Left ventricle myocardium inferior (tissue), 1 donor: Measurements from ENCODE around the gene PDX1. TPM values are rescaled to one million over a fixed set of nuclear protein-coding genes. Genes with fewer than 3 reads are reported as not detected.

Experiments used
- DNase-seq: peaks from one replicate; pipeline ENCODE4 v3.0.0-alpha.2; 2020
- H3K27ac ChIP-seq: fragments of 200-600 bp; replicated peaks from 2 replicates; pipeline ENCODE4 v1.8.0; 2021
- H3K27me3 ChIP-seq: fragments of 200-600 bp; 2 replicates; pipeline ENCODE4 v1.8.0; 2021; ENCODE audit warnings: low read depth
- H3K36me3 ChIP-seq: fragments of 200-600 bp; 2 replicates; pipeline ENCODE4 v1.8.0; 2021
- H3K4me1 ChIP-seq: fragments of 200-600 bp; 2 replicates; pipeline ENCODE4 v1.8.0; 2021
- H3K4me3 ChIP-seq: fragments of 200-600 bp; 2 replicates; pipeline ENCODE4 v1.8.0; 2021; ENCODE audit warnings: mild to moderate bottlenecking, moderate library complexity
- H3K9me3 ChIP-seq: fragments of 200-600 bp; replicated peaks from 2 replicates; pipeline ENCODE4 v1.8.0; 2021
- intact Hi-C: fragments of 100-400 bp; cut with micrococcal nuclease; formaldehyde crosslinking; loops from one replicate; pipeline ENCODE4 v1.11.0; 2022
- long read RNA-seq: library from polyadenylated mRNA; unstranded; transcript quantifications from one replicate; pipeline ENCODE4 v2.0.0, GENCODE V29; 2021
- total RNA-seq: library from RNA; stranded (reverse); fragmentation: NEBNext Ultra II Directional; extraction: Animal tissue kit (Norgen Biotek cat#: 25700); gene quantifications from one replicate; pipeline ENCODE4 v1.2.1, GENCODE V29; 2021
- TF ChIP-seq, protein P1 (sequence below): fragments of 200-600 bp; IDR thresholded peaks from 2 replicates; pipeline ENCODE4 v1.8.0; 2021; ENCODE audit warnings: antibody characterized with exemption, mild to moderate bottlenecking, borderline replicate concordance
- donor health status: DM: no; HTN: yes; CAD: no; lungs with severe emphysema.

The PDX1 gene
- total RNA-seq: not detected
- long read RNA-seq: 0 reads

DNA sequence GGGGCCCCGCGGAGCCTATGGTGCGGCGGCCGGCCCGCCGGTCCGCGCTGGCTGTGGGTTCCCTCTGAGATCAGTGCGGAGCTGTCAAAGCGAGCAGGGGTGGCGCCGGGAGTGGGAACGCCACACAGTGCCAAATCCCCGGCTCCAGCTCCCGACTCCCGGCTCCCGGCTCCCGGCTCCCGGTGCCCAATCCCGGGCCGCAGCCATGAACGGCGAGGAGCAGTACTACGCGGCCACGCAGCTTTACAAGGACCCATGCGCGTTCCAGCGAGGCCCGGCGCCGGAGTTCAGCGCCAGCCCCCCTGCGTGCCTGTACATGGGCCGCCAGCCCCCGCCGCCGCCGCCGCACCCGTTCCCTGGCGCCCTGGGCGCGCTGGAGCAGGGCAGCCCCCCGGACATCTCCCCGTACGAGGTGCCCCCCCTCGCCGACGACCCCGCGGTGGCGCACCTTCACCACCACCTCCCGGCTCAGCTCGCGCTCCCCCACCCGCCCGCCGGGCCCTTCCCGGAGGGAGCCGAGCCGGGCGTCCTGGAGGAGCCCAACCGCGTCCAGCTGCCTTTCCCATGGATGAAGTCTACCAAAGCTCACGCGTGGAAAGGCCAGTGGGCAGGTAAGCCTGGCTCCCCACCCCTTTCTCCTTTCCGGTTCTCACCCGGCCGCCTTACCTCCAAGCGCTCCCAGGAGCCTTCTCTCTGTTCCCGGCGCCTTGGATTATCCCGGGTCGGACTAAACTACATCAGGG lies at the start of gene PDX1:
Gene PDX1, plus strand, starts transcription at position 67 of the 743 bp plus-strand sequence. Its CDS starts 139 bp downstream, at position 206.
- intact Hi-C loops: no loop called here
- peaks cover 46% of the 10 kb centered on the region for H3K4me1 ChIP-seq
- H3K27ac ChIP-seq: no peak within 1 kb of the TSS
- peaks cover 100% of the 10 kb centered on the region for H3K27me3 ChIP-seq
- TF ChIP-seq, protein P1, sequence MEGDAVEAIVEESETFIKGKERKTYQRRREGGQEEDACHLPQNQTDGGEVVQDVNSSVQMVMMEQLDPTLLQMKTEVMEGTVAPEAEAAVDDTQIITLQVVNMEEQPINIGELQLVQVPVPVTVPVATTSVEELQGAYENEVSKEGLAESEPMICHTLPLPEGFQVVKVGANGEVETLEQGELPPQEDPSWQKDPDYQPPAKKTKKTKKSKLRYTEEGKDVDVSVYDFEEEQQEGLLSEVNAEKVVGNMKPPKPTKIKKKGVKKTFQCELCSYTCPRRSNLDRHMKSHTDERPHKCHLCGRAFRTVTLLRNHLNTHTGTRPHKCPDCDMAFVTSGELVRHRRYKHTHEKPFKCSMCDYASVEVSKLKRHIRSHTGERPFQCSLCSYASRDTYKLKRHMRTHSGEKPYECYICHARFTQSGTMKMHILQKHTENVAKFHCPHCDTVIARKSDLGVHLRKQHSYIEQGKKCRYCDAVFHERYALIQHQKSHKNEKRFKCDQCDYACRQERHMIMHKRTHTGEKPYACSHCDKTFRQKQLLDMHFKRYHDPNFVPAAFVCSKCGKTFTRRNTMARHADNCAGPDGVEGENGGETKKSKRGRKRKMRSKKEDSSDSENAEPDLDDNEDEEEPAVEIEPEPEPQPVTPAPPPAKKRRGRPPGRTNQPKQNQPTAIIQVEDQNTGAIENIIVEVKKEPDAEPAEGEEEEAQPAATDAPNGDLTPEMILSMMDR: no peak
- no peaks in the 10 kb centered on the region for H3K36me3 ChIP-seq
- DNase-seq: peak; percentile 27
- no peaks in the 10 kb centered on the region for H3K9me3 ChIP-seq
- H3K4me3 ChIP-seq: peak within 1 kb of the TSS; percentile 58

DNA sequence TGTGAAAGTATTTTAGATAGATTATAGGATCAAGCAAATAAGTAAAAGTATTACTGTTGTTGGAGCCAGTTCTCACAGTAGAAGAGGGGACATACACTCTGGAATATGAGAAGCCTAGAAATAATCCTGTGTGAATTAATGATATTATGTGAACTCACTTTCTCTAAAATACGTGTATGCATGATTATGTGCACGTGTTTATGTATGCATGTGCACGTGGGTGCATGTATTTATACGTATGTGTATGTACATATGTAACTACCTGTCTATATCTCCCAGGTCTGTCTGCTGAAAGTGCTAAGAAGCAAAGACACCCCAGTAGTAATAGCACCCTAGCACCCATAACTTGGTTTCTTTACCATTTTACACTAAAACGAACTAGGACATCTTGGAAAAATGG lies 41.5 kb upstream of the PDX1 start:
- H3K36me3 ChIP-seq: no peaks in the 10 kb centered on the region
- H3K4me1 ChIP-seq: no peaks in the 10 kb centered on the region
- no peaks in the 10 kb centered on the region for H3K9me3 ChIP-seq
- no peak overlapping the region for H3K4me3 ChIP-seq
- no peak for DNase-seq
- TF ChIP-seq, protein P1: no peak
- intact Hi-C loops: no loop called here
- peaks cover 91% of the 10 kb centered on the region for H3K27me3 ChIP-seq
- H3K27ac ChIP-seq: no peak overlapping the region

DNA sequence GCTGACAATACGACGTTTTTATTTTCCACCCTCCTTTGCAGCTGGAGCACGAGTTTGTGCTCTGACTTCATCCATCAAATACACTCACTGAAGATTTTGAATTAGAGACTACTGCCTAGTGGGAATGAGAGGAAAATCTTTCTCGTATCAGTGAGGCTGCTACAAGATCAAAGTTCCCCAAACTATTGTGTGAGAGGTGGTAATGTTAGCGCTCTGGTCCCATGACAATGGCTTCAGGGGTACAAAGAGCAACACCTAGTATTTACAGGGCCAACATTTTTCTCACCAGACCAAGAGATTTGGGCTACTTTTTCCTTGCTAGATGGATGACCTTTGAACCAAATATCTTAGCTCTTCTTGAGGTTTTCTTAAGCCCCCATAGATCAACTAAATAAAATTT lies 30.3 kb upstream of the PDX1 start:
- H3K4me3 ChIP-seq: no peak overlapping the region
- H3K27me3 ChIP-seq: peaks cover 84% of the 10 kb centered on the region
- H3K9me3 ChIP-seq: peaks cover 29% of the 10 kb centered on the region
- no peaks in the 10 kb centered on the region for H3K36me3 ChIP-seq
- intact Hi-C loops: no loop called here
- no peak for DNase-seq
- TF ChIP-seq, protein P1: no peak
- no peaks in the 10 kb centered on the region for H3K4me1 ChIP-seq
- no peak overlapping the region for H3K27ac ChIP-seq

DNA sequence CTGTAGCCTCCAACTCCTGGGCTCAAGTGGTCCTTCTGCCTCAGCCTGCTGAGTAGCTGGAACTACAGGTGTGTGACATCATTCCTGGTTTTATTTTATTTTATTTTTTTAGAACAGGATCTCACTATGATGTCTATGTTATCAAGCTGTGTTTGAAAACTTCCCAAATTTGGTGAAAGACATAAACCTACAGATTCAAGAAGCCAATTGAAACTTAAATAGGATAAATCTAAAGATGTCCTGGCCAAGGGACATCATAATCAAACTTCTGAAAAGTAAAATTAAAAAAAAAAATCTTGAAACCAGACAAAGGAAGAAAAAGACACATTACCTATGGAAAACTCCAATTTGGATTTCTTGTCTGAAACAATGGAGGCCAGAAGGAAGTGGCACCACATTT lies 23.1 kb upstream of the PDX1 start:
- intact Hi-C loops: no loop called here
- no peaks in the 10 kb centered on the region for H3K4me1 ChIP-seq

DNA sequence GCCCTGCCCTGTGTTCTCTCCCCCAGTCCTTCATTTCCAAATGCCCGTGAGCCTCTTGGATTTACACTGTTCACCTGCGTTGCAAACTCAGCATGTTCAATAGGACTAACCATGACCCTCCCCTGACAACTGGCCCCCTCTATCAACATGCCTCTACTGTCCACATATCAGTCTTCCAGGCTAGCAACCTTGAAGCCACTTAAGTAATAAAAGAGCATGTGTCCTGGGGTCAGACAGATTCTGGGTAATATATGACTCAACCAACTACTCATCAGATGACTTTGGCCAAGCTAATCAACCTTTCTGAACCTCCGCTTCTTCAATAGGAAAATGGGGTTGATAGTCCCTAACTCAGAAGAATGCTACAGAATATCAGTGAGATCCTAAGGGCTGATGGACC lies 15.1 kb upstream of the PDX1 start:
- intact Hi-C loops: no loop called here
- no peak overlapping the region for H3K4me3 ChIP-seq
- H3K4me1 ChIP-seq: no peaks in the 10 kb centered on the region
- no peak overlapping the region for H3K27ac ChIP-seq
- TF ChIP-seq, protein P1: no peak
- DNase-seq: no peak
- no peaks in the 10 kb centered on the region for H3K9me3 ChIP-seq
- no peaks in the 10 kb centered on the region for H3K36me3 ChIP-seq
- H3K27me3 ChIP-seq: peaks cover 100% of the 10 kb centered on the region

More for the DNA sequence above, 23.1 kb upstream of the PDX1 start:
- Histone ChIP-seq H3K36me3 (no peaks in the 10 kb centered on the region), H3K27me3 (peaks cover 96% of the 10 kb centered on the region), H3K4me3 (no peak overlapping the region), H3K9me3 (peaks cover 21% of the 10 kb centered on the region), H3K27ac (no peak overlapping the region)
- no peak for DNase-seq
- TF ChIP-seq, protein P1: no peak
